Iris pigment epithelial cell (primary cell): ENCODE results near the gene CCER1.

Source experiments
- DNase-seq: peaks from one replicate; pipeline ENCODE4 v3.0.0-alpha.2; 2011; ENCODE audit warnings: low read depth

Gene CCER1

GRCh38 chr12:90965204-90965603 lies 10.2 kb upstream of the CCER1 start:
- no peak for DNase-seq

GRCh38 chr12:90964616-90965015 lies 9.6 kb upstream of the CCER1 start:
- no peak for DNase-seq

- no peak for DNase-seq
These were observed 9.0 kb upstream of the CCER1 start for GRCh38 chr12:90963946-90964345.

GRCh38 chr12:90961154-90961553 lies 6.2 kb upstream of the CCER1 start:
- DNase-seq = no peak

- peak; percentile 52 for DNase-seq
These were observed 4.7 kb upstream of the CCER1 start for GRCh38 chr12:90959538-90960139.

GRCh38 chr12:90959032-90959431 lies 4.1 kb upstream of the CCER1 start:
- peak; percentile 28 for DNase-seq

- no peak for DNase-seq
These were observed 3.4 kb upstream of the CCER1 start for GRCh38 chr12:90958347-90958746.

- no peak for DNase-seq
These were observed 548 bp downstream of the CCER1 start for GRCh38 chr12:90954428-90954827.

GRCh38 chr12:90953956-90954421 lies 987 bp downstream of the CCER1 start:
- DNase-seq = no peak

GRCh38 chr12:90951432-90952105 lies 3.4 kb downstream of the CCER1 start:
- DNase-seq = no peak

- no peak for DNase-seq
These were observed 7.1 kb downstream of the CCER1 start for GRCh38 chr12:90947869-90948268.

- DNase-seq = peak; percentile 39
These were observed 9.8 kb downstream of the CCER1 start for GRCh38 chr12:90945070-90945649.

- DNase-seq = peak; percentile 11
These were observed 11.7 kb downstream of the CCER1 start for GRCh38 chr12:90943255-90943654.

- peak; percentile 78 for DNase-seq
These were observed 14.0 kb downstream of the CCER1 start for GRCh38 chr12:90940872-90941499.

- peak; percentile 14 for DNase-seq
These were observed 15.6 kb downstream of the CCER1 start for GRCh38 chr12:90939382-90939781.

- peak; percentile 78 for DNase-seq
These were observed 16.5 kb downstream of the CCER1 start for GRCh38 chr12:90938451-90938850.

GRCh38 chr12:90937651-90938050 lies 17.3 kb downstream of the CCER1 start:
- no peak for DNase-seq

- DNase-seq = no peak
These were observed 18.6 kb downstream of the CCER1 start for GRCh38 chr12:90936230-90937005.

GRCh38 chr12:90925562-90925961 lies 29.4 kb downstream of the CCER1 start:
- DNase-seq = no peak

- no peak for DNase-seq
These were observed 30.6 kb downstream of the CCER1 start for GRCh38 chr12:90924406-90924805.

- DNase-seq = peak; percentile 62
These were observed 32.8 kb downstream of the CCER1 start for GRCh38 chr12:90922145-90922627.

- DNase-seq = no peak
These were observed 33.4 kb downstream of the CCER1 start for GRCh38 chr12:90921536-90921935.
